ENCODE measurements around the gene CAP1. TPM values are rescaled to one million over a fixed set of nuclear protein-coding genes. Genes with fewer than 3 reads are reported as not detected.

The CAP1 gene
- total and polyA plus RNA-seq, 12 donors = 25.2 to 157 (median 55.8) TPM

GRCh38 chr1:40017951-40018575 is 22.5 kb upstream of the CAP1 start:
- DNase-seq (no peak), ATAC-seq (no peak)
- Histone ChIP-seq H3K9me3 (peaks cover 0 to 6% (median 0%) of the 10 kb centered on the region in 11 donors), H3K4me3 (no peak overlapping the region), H3K27ac (no peak overlapping the region), H3K27me3 (peaks cover 0 to 10% (median 0%) of the 10 kb centered on the region in 7 donors), H3K4me1 (peaks cover 0 to 12% (median 0%) of the 10 kb centered on the region in 9 donors), H3K36me3 (no peaks in the 10 kb centered on the region)
- intact Hi-C loops (cut with DNase I) = no loop called here
- 66 to 75% methylated on average over 5 of the region's 5 CpGs for WGBS, 2 donors
- TF ChIP-seq, protein P1, sequence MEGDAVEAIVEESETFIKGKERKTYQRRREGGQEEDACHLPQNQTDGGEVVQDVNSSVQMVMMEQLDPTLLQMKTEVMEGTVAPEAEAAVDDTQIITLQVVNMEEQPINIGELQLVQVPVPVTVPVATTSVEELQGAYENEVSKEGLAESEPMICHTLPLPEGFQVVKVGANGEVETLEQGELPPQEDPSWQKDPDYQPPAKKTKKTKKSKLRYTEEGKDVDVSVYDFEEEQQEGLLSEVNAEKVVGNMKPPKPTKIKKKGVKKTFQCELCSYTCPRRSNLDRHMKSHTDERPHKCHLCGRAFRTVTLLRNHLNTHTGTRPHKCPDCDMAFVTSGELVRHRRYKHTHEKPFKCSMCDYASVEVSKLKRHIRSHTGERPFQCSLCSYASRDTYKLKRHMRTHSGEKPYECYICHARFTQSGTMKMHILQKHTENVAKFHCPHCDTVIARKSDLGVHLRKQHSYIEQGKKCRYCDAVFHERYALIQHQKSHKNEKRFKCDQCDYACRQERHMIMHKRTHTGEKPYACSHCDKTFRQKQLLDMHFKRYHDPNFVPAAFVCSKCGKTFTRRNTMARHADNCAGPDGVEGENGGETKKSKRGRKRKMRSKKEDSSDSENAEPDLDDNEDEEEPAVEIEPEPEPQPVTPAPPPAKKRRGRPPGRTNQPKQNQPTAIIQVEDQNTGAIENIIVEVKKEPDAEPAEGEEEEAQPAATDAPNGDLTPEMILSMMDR (IDR thresholded peaks at IDR 0.05) = no peak

DNA sequence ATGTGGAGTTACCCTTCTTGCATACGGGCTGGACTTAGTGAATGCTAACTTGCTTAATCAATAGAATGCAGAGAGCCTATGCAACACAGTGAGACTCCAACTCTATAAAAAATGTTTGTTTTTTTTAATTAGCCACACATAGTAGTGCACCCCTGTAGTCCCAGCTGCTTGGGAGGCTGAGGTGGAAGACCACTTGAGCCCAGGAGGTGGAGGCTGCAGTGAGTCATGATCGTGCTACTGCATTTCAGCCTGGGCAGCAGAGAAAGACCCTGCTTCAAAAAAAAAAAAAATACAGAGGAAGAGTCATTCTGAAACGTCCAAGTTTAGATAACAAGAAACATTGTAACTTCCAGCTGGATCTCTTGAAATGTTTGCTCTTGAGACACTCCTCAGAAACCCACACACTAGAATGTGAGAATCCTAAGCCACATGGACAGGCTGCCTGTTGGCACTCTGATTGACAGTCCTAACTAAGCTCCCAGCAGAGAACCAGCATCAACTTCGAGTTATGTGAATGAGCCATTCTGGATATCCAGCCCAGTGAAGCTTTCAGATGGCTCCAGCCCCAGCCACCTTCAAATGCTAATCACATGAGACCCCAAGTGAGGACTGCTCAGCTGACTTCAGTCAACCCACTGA is 20.0 kb upstream of the CAP1 start:
- intact Hi-C loops (cut with DNase I) = loop anchor here in 2 of 10 donors (10.0 kb wide), 2 partner anchors 106 to 206 kb away; no protein-coding TSS in a partner anchor
- DNase-seq = no peak
- ATAC-seq = no peak
- TF ChIP-seq, protein P1 (IDR thresholded peaks at IDR 0.05) = no peak
- Histone ChIP-seq H3K36me3 (no peaks in the 10 kb centered on the region), H3K4me1 (no peaks in the 10 kb centered on the region), H3K27ac (no peak overlapping the region), H3K9me3 (peaks cover 0 to 14% (median 0%) of the 10 kb centered on the region in 11 donors), H3K4me3 (no peak overlapping the region), H3K27me3 (peaks cover 0 to 10% (median 0%) of the 10 kb centered on the region in 7 donors)
- WGBS, 2 donors = 41 to 57% methylated on average over 4 of the region's 4 CpGs

DNA sequence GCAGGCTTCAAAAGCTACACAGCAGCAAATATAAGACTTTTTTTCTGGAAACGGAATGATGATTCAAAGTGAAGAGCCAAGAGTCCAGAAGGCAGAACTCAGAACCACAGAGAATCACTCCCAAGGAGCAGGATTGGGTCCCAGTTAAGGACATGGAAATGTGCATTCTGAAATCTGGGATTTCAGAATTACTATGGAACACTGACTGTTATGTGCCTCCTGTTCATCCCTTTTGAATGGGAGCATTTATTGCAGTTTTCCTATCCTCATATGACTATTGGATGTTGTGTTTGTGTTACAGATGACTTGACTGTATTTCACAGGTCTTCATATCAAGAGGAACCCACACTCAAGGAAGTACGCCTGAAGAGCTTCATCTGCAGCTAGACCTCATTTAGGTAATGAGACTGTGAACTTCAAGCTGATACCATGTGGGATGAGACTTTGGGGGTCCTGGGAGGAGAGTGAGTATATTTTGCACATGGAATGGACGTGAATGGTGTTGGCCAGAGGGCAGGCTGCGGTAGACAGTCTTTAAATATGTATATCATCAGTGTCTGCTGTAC is 17.1 kb upstream of the CAP1 start:
- Histone ChIP-seq H3K4me3 (no peak overlapping the region), H3K4me1 (no peaks in the 10 kb centered on the region), H3K36me3 (no peaks in the 10 kb centered on the region), H3K27me3 (peaks cover 0 to 9% (median 0%) of the 10 kb centered on the region in 7 donors), H3K9me3 (peaks cover 0 to 25% (median 0%) of the 10 kb centered on the region in 11 donors), H3K27ac (no peak overlapping the region)
- TF ChIP-seq, protein P1 (IDR thresholded peaks at IDR 0.05) = no peak
- no peak for DNase-seq
- 76 to 77% methylated on average over 4 of the region's 4 CpGs for WGBS, 2 donors
- no peak for ATAC-seq
- intact Hi-C loops (cut with DNase I) = loop anchor here in 2 of 10 donors (10.0 kb wide), 2 partner anchors 109 to 209 kb away; no protein-coding TSS in a partner anchor

GRCh38 chr1:40024671-40025070 is 15.9 kb upstream of the CAP1 start:
- intact Hi-C loops (cut with DNase I) = loop anchor here in 2 of 10 donors (10.0 kb wide), 2 partner anchors 110 to 210 kb away; no protein-coding TSS in a partner anchor

More at GRCh38 chr1:40024671-40025070, 15.9 kb upstream of the CAP1 start:
- no peak overlapping the region for H3K27ac ChIP-seq
- ATAC-seq = no peak
- TF ChIP-seq, protein P1 (IDR thresholded peaks at IDR 0.05) = no peak
- 72 to 75% methylated on average over 2 of the region's 2 CpGs for WGBS, 2 donors
- no peaks in the 10 kb centered on the region for H3K4me1 ChIP-seq
- peaks cover 0 to 9% (median 0%) of the 10 kb centered on the region in 7 donors for H3K27me3 ChIP-seq
- H3K9me3 ChIP-seq = peaks cover 0 to 25% (median 0%) of the 10 kb centered on the region in 11 donors
- H3K36me3 ChIP-seq = no peaks in the 10 kb centered on the region
- DNase-seq = no peak
- H3K4me3 ChIP-seq = no peak overlapping the region
